GM19025 (cell line): Measurements from ENCODE around the gene HES6.

Experiments used
- ATAC-seq: cut with Tn5 transposase; IDR thresholded peaks from one replicate; pipeline ENCODE4 v1.9.1; 2021; ENCODE audit warnings: mild to moderate bottlenecking, low read depth, moderate library complexity; ENCODE audit not compliant: unreplicated experiment

HES6 gene

DNA sequence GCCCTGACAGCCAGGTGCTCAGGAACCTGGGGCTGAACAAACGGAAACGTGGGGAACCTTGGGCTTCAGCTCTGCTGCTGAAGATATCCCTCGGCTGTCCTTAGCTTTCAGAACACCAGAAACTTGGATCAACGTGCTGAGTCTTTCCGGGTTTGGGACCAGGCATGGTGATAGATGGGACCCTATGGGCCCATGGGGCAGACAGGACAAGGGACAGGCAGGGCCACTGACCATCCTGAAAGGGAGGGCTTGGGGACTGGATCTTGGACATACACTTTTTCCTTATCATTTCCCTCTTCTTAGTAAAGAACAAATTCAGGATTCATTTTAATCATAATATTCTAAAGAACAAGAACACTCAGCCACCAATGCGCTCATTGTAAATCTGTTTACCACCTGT lies 16.3 kb upstream of the HES6 start:
- ATAC-seq, result no peak

DNA sequence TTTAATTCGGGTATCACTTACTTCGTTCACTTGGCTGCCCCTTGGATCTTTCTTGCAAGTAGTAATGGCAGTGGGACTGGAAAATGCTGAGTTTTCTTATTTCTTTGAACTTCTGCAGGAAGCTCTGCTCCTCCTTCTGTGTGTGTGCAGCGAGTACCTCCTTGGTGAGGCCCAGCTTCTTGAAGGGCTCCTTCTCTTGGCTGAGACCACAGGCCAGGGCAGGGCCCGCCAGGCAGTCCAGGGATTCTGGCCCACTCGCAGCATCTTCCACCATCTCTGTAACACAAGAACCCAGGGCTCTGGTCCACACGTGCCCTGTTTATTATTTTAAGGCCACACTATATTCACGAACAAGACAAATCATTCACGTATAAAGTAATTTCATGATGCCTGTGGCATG lies 15.8 kb upstream of the HES6 start:
- ATAC-seq, result no peak

DNA sequence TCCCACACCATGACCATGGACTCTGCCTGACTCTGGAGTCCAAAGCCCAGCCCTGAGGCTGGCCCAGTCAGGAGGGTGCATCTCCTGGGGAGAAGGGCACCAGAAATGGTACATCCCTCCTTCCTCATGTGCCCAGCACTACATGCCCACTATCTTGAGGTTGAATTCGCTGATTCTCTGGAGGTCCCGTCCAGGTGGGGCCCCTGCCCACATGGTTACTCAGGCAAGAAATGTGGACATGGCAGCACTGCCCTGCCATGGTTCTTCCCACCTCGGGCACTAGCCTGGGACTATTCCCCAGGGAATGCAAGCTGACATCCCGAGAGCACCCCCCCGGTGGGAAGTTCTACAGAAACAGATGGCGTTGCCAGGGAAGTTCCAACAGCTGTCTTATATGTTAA lies 15.3 kb upstream of the HES6 start:
- ATAC-seq, result no peak

DNA sequence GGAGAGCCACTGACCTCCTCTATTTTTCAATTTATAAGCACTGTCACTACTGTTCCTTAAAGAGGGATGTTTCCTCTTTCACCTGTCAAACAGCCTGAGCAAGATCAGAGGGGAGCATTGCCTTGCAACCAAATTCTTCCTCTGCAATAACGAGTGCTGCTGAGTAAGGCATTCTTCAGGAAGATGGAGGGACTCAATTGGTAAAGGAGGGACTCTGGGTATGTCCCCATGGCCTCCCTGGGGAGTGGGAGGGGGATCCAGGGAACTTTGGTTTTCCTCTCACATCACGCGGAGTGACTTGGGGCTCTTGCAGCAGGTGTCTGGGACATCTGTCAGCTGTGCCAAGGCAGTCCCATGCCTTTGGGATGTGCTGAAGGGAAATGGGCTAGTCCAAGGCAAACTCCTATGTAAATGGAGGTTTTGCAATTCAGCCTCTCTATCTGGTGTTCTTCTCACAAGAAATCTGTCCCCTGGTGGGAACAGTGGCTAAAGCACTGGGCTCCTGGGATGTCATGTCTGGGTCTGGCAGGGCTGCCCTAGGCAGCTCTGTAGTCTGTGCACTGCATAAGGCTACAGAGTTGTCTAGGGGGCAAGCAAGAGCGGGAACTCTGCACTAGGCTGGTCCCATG lies 14.4 kb upstream of the HES6 start:
- no peak for ATAC-seq

DNA sequence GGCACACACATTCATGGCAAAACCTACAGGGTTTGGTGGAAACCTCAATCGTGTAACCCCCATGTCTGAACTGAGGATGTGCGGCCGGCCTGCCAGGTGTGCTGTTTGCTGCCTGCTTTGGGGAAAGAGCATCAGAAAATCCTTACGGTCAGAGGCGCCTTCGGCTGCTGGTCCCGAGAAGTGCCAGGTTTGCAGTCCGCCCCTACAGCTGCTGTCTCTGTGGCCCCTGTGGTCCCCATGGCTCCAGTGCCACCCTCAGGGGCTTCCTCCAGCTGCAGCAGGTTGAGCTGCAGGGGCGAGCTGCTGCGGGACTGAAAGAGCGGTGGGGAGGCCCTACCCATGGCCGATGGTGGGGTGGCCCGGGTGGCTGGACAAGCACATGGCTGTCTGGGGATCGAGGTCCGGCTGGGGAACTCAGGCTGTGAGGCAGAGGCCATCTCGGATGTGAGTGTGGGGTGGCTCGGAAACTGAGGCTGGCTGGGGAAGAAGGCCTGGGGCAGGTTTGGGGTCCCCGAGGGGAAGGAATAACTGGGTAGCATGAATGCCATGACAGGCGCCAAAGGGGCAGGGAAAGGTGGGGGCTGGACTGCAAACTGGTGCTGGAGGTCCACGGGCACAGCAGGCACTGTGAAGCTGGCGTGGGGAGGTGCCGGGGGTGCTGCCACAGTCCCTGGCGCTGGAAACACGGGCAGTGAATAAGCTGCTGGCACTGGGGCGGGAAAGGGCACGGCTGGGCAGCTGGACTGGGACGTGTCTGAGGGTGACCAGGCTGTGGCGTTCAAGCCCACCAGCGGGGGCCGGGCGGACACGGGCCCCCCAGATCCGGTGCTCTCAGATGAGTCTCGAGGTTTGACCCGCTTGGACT lies 13.2 kb upstream of the HES6 start:
- ATAC-seq, result no peak

DNA sequence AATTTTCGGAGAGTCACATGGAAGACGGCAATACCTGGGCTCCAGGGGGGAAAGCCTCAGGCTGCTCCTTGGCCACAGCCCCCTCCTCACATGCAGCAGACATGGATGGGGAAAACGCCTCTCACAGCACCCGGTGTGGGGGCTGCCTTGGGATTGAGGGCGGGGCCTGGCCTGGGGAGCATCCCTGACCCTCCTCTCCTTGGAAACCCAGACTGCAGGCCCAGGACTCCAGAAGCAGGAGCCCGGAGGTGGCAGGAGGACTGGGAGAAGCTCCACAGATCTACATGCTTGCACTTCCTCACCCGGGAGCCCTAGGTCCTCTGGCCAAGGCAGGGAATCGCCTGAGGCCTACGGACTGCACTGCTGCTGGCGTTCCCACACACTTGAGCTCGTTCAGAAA lies 12.1 kb upstream of the HES6 start:
- ATAC-seq, result no peak

DNA sequence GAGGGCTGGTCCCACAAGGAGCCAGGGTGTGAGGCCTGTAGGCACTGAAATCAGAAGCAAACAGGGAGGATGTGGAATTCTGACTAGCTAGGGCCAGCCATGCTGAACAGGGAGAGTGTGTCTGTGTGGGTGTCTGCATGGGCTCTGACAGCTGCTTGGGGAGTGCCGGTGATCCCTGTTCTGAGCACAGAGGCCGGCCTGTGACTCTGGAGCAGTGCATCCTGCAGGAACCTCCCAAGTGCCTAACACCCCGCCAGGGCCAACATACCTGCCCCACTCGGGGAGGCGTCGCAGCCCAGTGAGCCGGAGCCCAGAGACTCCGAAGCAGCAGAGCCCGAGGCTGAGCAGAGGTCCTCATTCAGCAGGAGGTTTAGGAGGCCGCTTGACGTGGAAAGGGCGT lies 11.5 kb upstream of the HES6 start:
- no peak for ATAC-seq

DNA sequence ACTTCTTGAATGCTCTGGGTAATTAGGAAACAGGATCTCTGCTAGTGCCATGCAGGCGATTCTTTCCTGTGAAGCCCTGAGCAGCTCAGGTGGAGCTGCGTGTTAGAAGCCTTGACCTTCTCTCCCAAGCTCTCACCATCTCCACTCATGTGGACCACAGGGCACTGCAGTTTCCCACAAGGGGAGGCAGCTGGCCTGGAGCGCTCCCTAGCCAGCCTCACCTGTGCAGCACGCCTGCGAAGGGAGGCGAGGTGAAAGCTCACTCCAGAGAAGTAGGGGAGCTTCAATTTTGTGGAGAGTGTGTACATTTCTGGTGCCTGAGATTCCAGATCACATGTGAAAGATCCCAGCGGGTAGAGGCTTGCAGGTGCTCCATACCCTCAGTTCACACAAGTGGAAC lies 11.1 kb upstream of the HES6 start:
- ATAC-seq, result no peak

DNA sequence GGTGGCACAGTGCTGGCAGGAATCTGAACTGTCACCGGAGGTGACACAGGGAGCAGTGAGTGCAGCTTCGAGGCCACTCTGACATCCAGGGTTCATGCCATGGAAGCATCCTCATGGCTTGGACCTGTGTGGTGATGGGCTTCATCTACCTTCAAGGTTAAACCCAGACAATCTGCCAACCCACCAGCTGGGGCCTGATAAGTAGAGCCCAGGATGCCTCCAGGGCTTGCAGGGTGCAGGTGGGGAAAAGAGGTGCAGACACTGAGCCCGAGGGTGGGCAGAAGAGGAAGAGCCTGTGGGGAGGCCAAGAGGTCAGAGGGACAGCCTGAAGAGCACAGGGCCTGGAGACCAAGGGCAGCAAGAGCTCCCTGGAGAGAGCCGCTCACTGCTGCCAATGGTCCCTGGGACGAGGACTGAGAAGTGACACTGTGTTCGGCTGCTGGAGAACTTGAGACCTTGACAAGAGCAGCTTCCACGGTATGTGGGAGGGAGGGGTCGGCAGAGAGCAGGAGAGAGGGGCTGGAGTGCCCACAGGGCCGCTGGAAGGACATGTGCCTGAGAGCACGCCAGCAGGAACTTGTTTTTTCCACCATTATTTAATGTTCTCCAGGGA lies 8.1 kb upstream of the HES6 start:
- ATAC-seq, result no peak

DNA sequence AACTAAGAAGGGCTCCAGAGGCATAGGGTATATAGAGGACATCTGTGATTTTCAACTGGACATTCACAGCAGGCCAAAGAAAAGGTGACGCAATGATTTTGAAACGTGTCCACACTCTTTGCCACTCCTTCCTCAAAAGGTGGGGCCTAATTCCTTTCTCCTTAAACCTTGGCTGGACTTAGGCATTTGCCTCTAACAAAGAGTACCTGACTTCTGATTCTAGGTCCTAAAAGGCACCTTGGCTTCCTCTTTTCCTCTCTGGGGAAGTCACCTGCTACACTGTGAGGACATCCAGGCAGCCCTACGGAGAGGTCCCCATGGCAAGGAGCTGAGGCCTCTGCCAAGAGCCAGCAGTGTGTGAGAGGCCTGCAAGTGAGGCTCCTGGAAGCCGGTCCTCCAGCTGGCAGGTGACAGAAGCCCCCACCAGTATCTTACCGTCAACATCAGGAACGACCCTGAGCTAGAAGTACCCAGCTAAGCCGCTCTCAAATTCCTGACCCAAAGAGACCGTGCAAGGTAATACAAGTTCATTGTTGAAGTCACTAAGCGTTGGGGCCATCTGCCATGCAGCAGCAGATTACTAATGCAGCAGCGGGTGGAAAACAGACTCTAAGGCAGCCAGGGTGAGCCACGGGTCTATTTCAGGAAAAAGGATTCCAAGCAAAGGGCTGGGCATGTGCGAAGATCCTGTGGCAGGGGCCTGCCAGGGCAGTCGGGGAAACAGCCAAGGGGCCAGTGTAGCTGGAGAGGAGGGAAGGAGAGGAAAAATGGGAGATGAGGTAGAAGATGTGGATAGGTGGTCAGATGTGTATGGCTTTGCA lies 7.4 kb upstream of the HES6 start:
- ATAC-seq, result no peak

DNA sequence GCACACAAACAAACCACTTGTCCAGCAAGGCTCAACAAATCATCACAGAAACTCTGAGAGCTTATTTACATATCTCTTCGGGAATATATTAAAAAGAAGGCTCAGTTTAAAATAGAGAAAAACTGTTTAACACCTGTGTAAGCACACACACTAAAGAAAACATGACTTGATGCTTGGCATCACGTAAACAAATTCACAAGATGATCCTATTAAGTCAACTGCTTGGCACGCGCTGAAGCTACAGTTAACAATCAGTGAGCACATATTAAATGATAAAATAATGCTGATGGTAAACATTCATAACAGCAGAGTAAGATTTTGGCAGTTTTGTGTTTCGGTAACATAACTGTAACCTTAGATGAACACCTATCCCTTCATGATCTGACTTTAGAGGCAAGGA lies 4.3 kb upstream of the HES6 start:
- ATAC-seq, result no peak

DNA sequence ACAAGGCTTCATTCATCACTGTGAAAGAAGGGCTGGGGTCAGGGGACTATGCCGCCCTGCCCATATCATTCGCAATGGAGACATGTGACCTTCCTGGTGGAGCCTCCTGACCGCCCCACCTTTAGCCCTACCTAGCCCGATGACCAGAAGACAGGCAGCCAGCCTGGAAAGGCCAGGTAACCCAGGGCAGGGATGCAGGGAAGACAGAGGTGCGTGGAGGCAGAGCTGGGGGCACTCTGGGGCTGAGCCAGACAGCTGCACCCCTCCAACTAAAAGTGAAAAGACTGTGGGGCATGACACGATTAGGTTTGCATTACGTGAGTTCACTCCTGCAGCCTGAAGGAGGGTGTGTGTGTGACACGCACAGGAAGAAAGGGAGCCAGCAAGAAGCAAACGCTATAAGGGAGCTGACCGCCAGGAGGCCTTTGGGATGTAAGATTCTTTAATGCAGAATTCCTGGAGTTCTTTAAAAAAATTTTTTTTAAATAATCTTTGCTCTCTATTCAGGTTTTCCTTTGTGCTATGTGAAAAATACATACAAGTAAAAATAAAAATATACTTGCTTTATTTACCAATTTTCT lies 3.7 kb upstream of the HES6 start:
- no peak for ATAC-seq

DNA sequence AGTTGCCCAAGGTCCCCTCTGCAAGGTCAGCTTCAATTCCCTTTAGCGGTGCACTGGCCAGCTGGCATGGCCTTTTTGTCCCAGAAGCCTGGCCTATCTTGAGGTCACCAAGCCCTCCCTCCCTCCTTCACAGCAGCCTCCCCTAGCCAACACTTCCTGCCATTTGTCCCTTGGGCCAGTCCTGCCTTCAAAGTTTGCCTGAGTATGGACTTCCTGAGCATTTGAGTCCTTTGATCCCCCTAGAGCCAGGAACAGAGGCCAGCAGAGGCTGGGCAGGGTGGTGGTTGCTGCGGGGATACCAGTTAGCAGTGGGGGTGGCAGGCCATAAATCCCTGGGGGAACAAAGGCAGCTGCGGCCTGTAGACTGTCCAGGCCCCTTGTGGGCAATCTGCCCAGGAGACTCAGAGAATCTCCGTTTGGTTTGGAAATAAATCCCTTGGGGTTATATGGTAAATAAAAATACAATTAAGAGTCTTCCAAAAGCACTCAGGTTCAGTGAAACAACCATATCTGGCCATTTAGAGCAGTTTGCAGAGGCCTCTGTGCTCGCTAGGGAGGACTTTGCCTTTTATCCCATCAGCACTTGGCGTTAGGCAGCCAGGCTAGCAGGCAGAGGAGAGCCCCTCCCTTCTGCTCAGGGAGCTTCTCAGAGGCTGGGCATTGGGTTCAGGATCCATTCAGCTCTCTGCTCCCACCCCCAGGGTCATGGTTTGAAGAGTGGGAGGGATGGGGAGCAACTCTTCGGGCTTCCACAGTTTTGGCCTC lies 3.1 kb upstream of the HES6 start:
- no peak for ATAC-seq

DNA sequence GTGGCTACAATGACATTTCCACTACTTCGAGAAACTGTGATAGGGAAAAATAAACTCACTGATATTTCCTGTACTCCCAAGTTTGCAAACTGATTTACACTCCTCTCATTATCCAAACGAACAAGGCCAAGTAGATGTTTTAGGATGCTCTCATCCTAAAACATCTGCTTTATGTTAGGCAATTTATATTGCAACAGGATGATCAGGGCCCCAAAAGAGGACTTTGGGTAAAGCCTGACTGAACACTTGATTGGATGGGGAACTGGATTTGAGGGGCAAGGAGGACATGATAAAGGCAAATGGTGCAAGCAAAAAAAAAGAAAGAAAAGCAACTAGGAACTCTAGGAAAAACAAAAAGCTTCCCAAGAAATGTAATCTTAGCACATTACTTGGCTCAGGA lies 2.1 kb upstream of the HES6 start:
- ATAC-seq, result no peak

DNA sequence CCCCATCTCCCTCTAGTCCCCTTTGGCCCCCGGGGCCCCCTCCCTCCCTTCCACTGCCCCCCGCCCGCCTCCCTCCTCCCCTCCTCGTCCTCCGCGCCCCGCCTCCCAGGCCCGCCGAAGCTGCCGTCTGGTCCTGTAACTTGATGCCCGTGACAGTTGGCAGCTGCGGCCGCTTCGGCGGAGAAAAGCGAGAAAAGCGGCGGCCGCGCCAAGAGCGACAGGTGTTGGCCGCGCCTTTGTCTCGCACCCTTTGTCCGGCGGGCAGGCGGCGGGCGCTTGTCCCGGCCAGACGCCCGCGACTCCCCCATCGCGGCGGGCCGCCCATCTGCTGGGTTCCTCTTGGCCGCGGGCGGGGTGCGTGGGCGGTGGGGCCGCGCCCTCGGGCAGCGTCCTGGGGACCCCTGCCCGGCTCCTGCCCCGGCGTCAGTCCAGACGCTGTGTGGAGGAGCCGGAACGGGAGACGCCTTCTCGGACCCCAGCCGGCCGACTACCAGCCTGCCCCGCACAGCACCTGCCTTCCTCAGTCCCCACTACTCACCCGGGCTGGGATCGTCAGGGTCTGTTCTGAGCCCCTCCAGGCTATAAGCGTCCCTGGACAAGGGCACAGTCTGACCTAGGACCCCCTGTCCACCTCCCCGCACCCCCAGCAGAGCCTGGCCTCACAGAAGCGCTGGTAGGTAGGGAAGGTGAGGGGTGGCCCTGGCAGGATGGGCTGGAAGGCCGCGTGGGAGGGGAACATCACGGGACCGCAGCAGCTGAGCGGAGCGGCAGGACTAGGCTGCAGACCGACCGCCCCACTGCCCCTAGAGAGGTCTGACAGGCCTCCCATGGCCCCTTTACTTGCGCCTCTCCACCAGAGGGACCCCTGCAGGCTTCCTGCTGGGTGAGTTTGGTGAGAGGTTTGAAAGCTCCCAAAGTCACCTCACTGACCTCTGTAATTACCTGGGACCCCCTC lies 1.2 kb upstream of the HES6 start:
- no peak for ATAC-seq

DNA sequence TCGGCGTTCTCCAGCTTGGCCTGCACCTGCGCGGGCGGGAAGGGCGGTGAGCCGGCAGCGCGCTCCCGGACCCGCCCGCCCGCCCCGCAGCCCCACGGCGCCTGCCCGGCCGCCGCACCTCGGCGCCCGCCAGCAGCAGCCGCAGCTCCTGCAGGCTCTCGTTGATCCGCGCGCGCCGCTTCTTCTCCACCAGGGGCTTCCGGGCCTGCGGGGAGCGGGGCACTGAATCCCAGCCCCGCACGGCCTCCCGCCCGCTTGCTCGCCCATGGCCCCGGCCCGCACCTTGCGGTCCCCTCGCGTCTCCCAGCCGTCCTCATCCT lies 335 bp downstream of the HES6 start:
- peak; percentile 10 for ATAC-seq

DNA sequence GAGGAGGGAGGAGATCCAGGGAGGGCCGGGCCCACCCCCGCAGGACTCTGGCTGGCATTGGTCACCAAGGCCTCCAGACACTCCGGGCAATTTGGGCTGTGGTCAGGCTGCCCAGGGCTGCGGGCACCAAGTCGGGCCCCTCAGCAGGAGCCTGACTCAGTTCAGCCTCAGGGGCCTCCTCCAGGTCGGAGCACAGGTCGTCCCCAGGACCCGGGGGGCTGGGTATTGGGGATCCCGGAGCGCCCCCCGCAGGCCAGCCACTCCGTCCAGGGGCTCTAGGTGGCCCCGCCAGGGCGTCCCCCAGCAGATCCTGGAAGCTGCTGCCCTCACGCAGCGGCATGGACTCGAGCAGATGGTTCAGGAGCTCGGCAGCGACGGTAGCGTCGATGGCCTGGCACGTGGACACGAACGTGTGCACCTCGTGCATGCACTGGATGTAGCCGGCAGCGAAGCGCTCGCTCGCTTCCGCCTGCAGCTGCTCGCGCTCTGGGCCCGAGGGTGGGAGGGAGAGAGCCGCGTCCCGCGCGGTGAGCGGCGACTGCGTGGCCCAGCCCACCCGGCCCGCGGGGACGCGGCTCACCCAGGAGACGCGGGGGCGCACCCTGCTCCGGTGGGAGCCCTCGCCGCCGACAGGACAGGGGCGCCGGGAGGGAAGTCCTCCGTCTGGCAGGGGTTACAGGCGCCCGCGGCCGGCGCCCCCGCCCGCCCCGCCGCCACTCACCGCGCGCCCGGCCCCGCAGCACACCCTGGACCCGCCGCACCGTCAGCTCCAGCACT lies 884 bp downstream of the HES6 start:
- no peak for ATAC-seq

DNA sequence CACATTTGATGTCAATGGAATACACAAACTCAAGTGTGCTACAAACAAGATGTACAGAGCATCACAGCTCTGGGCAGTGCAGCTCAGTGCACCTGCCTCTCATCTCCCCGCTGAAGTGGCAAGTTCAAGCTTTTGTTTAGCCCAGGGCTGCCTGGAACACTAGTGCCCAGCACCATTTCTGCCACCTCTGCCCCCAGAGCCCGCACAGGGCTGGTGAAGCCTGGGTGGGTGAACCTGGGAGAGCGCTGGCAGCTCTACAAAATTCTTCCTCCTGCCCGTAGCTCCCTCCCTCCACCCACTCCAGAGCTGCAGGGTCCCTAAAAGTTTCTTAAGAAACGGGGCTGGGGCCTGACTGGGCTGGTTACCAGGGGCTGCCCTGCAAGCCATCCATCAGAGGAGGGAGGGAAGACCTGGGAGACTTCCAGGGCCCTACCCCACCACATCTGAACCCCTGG lies 1.5 kb downstream of the HES6 start:
- ATAC-seq, result no peak
